ENCODE data around the gene FARP2.
"Not testable (repeated sequence)": the region's sequence is repeated elsewhere in the genome, so short reads cannot be mapped to it uniquely, and the experiment has no call there.

Gene FARP2

GRCh38 chr2:241519669-241520068 lies 163.6 kb downstream of the FARP2 start:
- in situ Hi-C loops (cut with MboI; ENCODE audit: low sequenced_read_pairs): no loop called here

GRCh38 chr2:241522477-241522876 lies 166.4 kb downstream of the FARP2 start:
- in situ Hi-C loops (cut with MboI; ENCODE audit: low sequenced_read_pairs): no loop called here

GRCh38 chr2:241525818-241526780 lies 170.0 kb downstream of the FARP2 start:
- in situ Hi-C loops (cut with MboI; ENCODE audit: low sequenced_read_pairs): not testable (repeated sequence)

GRCh38 chr2:241530571-241530970 lies 174.5 kb downstream of the FARP2 start:
- in situ Hi-C loops (cut with MboI; ENCODE audit: low sequenced_read_pairs): no loop called here

- in situ Hi-C loops (cut with MboI; ENCODE audit: low sequenced_read_pairs): no loop called here
Measured at GRCh38 chr2:241531161-241531722, 175.2 kb downstream of the FARP2 start.

GRCh38 chr2:241532168-241532567 lies 176.1 kb downstream of the FARP2 start:
- in situ Hi-C loops (cut with MboI; ENCODE audit: low sequenced_read_pairs): no loop called here

- in situ Hi-C loops (cut with MboI; ENCODE audit: low sequenced_read_pairs): no loop called here
Measured at GRCh38 chr2:241532733-241533601, 176.9 kb downstream of the FARP2 start.

GRCh38 chr2:241534293-241534692 lies 178.2 kb downstream of the FARP2 start:
- in situ Hi-C loops (cut with MboI; ENCODE audit: low sequenced_read_pairs): no loop called here

- in situ Hi-C loops (cut with MboI; ENCODE audit: low sequenced_read_pairs): no loop called here
Measured at GRCh38 chr2:241534701-241535375, 178.8 kb downstream of the FARP2 start.

GRCh38 chr2:241535871-241536655 lies 180.0 kb downstream of the FARP2 start:
- in situ Hi-C loops (cut with MboI; ENCODE audit: low sequenced_read_pairs): no loop called here

GRCh38 chr2:241538838-241539615 lies 182.9 kb downstream of the FARP2 start:
- in situ Hi-C loops (cut with MboI; ENCODE audit: low sequenced_read_pairs): no loop called here

GRCh38 chr2:241539616-241540374 lies 183.7 kb downstream of the FARP2 start:
- in situ Hi-C loops (cut with MboI; ENCODE audit: low sequenced_read_pairs): no loop called here

- in situ Hi-C loops (cut with MboI; ENCODE audit: low sequenced_read_pairs): no loop called here
Measured at GRCh38 chr2:241540401-241540770, 184.3 kb downstream of the FARP2 start.

GRCh38 chr2:241540771-241541561 lies 184.9 kb downstream of the FARP2 start:
- in situ Hi-C loops (cut with MboI; ENCODE audit: low sequenced_read_pairs): no loop called here

- in situ Hi-C loops (cut with MboI; ENCODE audit: low sequenced_read_pairs): no loop called here
Measured at GRCh38 chr2:241541564-241542277, 185.6 kb downstream of the FARP2 start.

- in situ Hi-C loops (cut with MboI; ENCODE audit: low sequenced_read_pairs): no loop called here
Measured at GRCh38 chr2:241542278-241542605, 186.2 kb downstream of the FARP2 start.

Measured in HL-60/S4 treated with phorbol 12-myristate 13-acetate at 8.2 ng/mL for 4 days and 3 days (cell line).